Bronchial epithelial cell (primary cell): ENCODE data around the gene KCTD13. TPM values are rescaled to one million over a fixed set of nuclear protein-coding genes. Genes with fewer than 3 reads are reported as not detected.

ENCODE experiments used
- DNase-seq: peaks from one replicate; pipeline ENCODE4 v3.0.0-alpha.2; 2010; ENCODE audit warnings: low read depth
- FAIRE-seq: peaks from 2 replicates; lab custom pipeline; 2011; peaks lifted over from hg19 to GRCh38; lab: Jason Lieb, UNC
- H3K27me3 ChIP-seq: 2 replicates; pipeline ENCODE4 v1.5.1; 2011; ENCODE audit warnings: low read length; ENCODE audit not compliant: control insufficient read depth, insufficient read depth
- H3K36me3 ChIP-seq: 2 replicates; pipeline ENCODE4 v1.5.1; 2011; ENCODE audit warnings: low read length; ENCODE audit not compliant: control insufficient read depth, insufficient read depth
- H3K4me3 ChIP-seq: 2 replicates; pipeline ENCODE4 v1.5.1; 2011; ENCODE audit warnings: mild to moderate bottlenecking, low read depth, low read length, control low read depth
- CTCF ChIP-seq: IDR thresholded peaks from 2 replicates; pipeline ENCODE4 v1.5.1; 2011; ENCODE audit warnings: mild to moderate bottlenecking, moderate library complexity, low read length, control low read depth, inconsistent platforms; ENCODE audit not compliant: insufficient read depth, severe bottlenecking
- total RNA-seq: library from RNA; depleted of rRNA; stranded (reverse); fragments of >200 nt; gene quantifications from 2 replicates; pipeline ENCODE4 v1.2.1, GENCODE V29; 2014

Gene KCTD13
- total RNA-seq, 1 donor from 2014 or later: 8.2 TPM

- Histone ChIP-seq H3K4me3 (no peak overlapping the region), H3K36me3 (no peaks in the 10 kb centered on the region), H3K27me3 (no peaks in the 10 kb centered on the region)
- DNase-seq: no peak
- TF ChIP-seq CTCF: no peak
- FAIRE-seq: no peak
Observed at GRCh38 chr16:29906520-29907244, 19.3 kb downstream of the KCTD13 start.

GRCh38 chr16:29905668-29906067, 20.4 kb downstream of the KCTD13 start:
- DNase-seq (no peak), FAIRE-seq (no peak)
- Histone ChIP-seq H3K27me3 (no peaks in the 10 kb centered on the region), H3K4me3 (no peak overlapping the region), H3K36me3 (no peaks in the 10 kb centered on the region)
- no peak for TF ChIP-seq CTCF

- Histone ChIP-seq H3K4me3 (no peak overlapping the region), H3K27me3 (no peaks in the 10 kb centered on the region), H3K36me3 (no peaks in the 10 kb centered on the region)
- FAIRE-seq (no peak), DNase-seq (no peak)
- no peak for TF ChIP-seq CTCF
Observed at GRCh38 chr16:29904947-29905346, 21.1 kb downstream of the KCTD13 start.

- TF ChIP-seq CTCF: no peak
- Histone ChIP-seq H3K27me3 (no peaks in the 10 kb centered on the region), H3K36me3 (no peaks in the 10 kb centered on the region), H3K4me3 (no peak overlapping the region)
- DNase-seq (no peak), FAIRE-seq (no peak)
Observed at GRCh38 chr16:29903590-29903989, 22.4 kb downstream of the KCTD13 start.

GRCh38 chr16:29901607-29901945, 24.4 kb downstream of the KCTD13 start:
- no peak for TF ChIP-seq CTCF
- H3K36me3 ChIP-seq: no peaks in the 10 kb centered on the region
- H3K4me3 ChIP-seq: no peak overlapping the region
- DNase-seq: no peak
- no peak for FAIRE-seq
- no peaks in the 10 kb centered on the region for H3K27me3 ChIP-seq

- FAIRE-seq (no peak), DNase-seq (no peak)
- no peaks in the 10 kb centered on the region for H3K36me3 ChIP-seq
- TF ChIP-seq CTCF: no peak
- no peaks in the 10 kb centered on the region for H3K27me3 ChIP-seq
- peak overlapping the region; percentile 52 for H3K4me3 ChIP-seq
Observed at GRCh38 chr16:29900888-29901606, 25.0 kb downstream of the KCTD13 start.
